GM21423 (cell line): ENCODE results near the gene GREM2.
A peak's percentile ranks its signal among the peaks of the same experiment; 100 is the strongest.

Experiments
- ATAC-seq: cut with Tn5 transposase; IDR thresholded peaks from one replicate; pipeline ENCODE4 v1.9.1; 2021; ENCODE audit warnings: mild to moderate bottlenecking, moderate library complexity; ENCODE audit not compliant: unreplicated experiment

GREM2 gene

DNA sequence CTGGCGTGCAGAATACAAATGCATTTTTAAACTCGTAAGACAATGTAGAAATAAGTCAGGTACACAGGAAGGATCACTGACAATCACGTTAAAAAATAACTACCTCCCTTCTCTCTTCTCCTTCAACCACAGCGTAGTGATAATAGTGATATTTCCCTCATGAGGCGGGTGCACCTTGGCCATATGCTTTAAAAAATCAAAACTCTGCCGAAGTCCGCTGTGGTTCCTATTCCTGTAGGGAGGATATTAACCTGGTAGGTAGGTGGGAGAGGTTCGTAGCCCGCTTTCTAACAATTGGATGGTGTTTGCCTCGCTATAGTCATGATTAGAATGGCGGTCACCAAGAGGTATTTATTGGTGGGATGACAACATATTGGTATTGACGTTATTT lies 732 bp downstream of the GREM2 start:
- no peak for ATAC-seq

DNA sequence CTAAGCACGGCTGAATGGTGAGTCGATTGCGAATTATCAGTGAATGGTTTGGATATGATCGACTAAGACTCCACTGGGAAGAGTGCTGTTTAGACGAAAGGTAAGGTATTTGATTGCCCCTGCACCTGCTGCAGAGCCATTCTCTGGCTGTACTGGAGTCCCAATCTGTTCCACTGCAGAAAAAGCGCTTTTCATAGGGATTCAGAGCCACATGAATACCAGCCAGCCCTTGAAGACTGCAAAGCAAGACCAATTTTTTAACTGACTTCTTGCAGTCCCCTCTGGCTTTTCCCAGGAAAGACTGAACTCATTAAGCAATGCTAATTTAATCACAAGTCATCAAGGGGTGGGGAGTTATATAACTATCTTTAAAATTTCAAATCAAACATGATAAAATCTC lies 1.3 kb downstream of the GREM2 start:
- ATAC-seq: no peak

GRCh38 chr1:240609527-240610060 lies 2.4 kb downstream of the GREM2 start:
- no peak for ATAC-seq

DNA sequence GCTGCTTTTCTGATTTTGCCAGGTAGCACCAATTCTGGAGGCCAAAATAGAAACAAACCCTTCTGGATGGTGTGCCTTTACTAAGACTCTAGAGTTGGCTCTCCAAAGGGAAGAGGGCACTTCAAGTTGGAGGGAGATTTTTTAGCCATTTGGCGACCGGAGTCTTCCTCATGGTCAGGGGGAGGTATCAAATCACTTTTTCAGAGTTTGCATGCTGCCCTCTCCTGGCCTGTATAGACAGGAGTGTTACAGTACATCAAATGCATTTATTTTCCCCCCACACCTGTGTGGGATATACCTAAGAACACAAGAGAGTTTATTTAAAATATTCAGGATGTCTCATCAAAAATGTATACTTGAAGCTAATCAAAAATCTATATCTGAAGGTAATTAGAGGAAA lies 3.2 kb downstream of the GREM2 start:
- ATAC-seq: no peak

- ATAC-seq: no peak
Observed at GRCh38 chr1:240607006-240607405, 4.9 kb downstream of the GREM2 start.

GRCh38 chr1:240602189-240602588 lies 9.8 kb downstream of the GREM2 start:
- no peak for ATAC-seq

- no peak for ATAC-seq
Observed at GRCh38 chr1:240599830-240600229, 12.1 kb downstream of the GREM2 start.

GRCh38 chr1:240599299-240599698 lies 12.7 kb downstream of the GREM2 start:
- ATAC-seq: no peak

DNA sequence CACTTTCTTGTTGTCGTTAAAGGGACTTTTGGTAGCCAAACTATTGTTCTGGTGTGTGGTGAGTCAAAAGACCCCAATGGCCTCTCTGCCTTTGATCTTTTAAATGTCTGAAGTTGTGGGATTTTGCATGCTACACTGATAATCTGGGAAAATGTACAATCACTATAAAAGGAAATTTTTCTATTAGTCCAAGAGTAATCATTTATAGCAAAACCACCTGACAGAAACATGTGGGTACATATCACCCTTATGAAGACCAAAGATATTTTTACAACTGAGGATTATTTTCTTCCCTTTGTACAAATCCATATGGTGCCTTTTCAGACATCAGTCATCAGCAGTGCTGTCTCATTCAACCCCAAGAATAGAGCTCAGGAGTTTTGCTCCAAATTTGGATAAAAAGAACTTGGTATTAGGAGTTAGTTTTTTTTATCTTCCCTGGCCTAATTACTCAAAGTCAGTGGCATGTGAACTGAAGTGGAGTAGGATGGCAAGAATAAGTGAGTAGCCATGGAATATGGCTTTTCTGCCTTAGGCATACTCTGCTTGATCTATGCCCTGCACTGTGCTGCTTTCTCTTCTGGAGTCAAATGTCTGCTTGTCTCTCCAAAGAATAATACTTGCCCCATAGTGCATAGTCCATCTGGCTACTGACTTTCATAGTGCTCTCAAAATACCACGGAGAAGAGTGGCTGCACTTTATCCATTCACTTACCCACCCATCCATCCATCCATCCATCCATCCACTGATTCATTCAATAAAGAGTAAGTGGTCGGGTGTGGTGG lies 13.5 kb downstream of the GREM2 start:
- ATAC-seq: no peak

- ATAC-seq: no peak
Observed at GRCh38 chr1:240597153-240597745, 14.7 kb downstream of the GREM2 start.

- ATAC-seq: no peak
Observed at GRCh38 chr1:240595476-240595875, 16.5 kb downstream of the GREM2 start.

DNA sequence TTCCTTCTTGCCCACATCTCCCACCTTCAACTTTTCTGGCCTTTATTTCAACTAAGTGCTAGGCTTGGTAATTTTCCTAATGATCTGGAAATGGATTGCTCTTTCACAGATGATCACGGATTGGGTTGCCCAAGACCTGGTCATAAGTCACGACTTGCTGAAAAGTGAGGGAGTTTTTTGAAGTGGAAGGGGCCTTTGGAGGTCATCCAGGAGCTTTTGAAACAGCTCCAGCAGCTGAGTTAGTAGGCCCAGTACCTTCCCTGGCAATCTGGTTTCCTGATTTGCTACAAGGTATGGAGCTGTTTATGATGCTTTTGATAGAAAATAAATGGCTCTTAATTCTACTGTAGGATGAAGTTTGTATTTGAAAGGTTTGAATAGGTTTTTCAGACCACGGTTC lies 20.4 kb downstream of the GREM2 start:
- no peak for ATAC-seq

DNA sequence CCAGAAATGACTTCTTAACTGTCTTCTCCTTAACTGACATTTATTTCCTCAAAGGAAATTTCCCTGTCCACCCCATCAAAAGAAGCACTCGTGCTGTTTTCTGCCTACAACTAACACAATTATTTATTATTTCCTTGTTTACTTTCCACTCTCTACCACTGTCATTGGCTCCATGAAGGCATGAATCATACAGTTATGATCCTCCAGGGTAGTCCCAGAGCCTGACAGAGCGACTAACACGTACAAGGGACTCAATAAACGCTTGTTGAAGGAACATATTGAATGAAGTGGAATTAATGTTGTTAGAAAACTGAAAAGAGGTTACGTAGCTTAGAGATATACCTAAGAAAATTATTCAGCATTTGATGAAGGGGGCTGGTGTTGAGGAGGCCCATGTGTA lies 20.9 kb downstream of the GREM2 start:
- no peak for ATAC-seq

DNA sequence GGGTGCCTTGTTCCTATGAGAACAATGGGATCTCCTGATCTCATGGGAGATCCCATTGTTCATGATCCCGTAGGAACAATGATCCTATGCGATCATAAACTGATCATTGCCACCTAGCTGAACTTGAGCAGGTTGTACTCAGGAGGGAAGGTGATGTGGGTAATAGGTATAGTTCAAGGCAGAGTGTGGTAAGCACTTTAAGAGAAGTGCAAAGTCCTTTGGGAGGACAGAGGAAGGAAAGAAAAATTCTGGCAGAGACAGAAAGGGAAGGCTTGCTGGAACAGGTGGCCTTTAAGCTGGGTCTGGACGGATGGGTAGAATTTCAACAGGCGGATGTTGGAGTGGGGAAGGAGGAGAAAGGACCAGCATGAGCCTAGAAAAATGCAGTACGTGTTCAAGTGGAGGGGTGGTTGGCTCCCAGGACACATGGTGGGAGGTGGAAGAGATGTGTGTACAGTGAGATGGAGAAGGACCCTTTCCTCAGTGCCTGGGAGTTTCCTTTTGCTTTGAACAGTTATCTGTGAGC lies 22.3 kb downstream of the GREM2 start:
- no peak for ATAC-seq

DNA sequence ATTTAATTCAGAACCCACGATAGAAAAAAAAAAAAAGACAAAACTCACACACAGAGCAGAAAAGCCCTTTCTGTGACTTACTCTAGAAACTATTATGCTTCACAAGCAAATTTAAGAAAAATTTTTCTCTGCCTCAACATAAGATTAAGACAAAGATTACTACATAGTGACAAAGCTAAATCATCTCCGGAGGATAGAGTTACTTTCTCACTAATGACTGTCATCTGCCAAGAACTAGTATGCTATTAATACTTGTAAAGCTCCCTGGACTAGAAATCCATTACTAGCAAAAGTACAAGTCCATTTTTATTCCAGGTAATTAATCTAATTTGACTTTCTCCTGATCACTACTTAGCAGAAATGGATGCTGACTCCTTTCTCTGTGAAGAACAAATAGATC lies 25.9 kb downstream of the GREM2 start:
- ATAC-seq: no peak

DNA sequence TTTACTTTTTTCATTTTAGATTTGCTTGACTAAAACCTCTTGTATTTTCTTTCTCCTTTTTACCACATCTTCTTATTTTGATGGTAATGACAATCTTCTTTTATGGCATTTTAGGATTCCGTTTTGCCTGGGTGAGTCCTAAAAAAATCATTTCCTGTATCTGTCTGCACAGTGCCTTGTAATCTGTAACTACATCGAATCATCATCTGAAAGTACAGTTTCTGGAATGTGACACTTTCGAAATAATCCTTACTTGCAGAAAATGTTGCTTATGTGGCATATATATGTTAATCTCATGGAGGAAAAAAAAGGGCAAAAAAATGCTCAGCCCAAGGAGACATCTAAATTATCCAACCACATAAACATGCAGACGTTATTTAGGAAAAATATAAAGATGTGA lies 29.0 kb downstream of the GREM2 start:
- ATAC-seq: no peak

DNA sequence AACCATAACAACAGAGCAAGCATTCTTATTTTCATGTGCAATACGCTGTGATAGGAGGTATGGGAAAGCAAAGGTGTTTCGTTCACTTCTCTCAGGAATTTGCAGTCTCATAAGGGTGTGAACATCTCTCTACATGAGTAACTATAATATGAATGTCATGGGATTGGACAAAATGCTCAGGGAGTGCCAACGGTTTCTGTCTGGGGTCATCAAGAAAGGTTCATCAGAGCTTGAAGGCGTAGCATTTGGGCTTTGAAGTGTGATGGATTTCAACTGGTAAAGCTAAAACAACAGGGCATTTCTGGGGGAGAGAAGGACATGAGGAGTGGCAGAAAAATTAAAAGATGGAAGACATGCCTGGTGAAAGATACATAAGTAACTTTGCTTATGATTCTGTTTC lies 32.4 kb downstream of the GREM2 start:
- no peak for ATAC-seq

DNA sequence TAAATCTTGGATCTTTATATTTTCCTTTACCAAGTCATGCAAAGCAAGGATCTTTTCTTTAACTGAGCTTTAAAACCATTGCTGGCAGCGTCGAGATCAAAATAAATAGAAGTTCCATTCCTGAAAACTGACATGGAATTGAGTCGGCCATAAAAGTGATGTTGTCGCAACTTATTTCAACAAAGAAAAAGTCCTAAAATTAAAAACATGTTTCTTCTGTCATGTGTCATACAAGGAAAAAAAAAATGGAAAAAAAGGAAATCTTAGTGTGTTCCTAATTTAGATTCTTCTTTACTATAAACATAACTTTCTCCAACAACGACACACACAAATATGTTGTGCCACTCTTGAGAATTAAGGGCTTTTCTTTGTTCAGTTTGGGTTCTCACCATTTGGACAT lies 34.9 kb downstream of the GREM2 start:
- no peak for ATAC-seq

DNA sequence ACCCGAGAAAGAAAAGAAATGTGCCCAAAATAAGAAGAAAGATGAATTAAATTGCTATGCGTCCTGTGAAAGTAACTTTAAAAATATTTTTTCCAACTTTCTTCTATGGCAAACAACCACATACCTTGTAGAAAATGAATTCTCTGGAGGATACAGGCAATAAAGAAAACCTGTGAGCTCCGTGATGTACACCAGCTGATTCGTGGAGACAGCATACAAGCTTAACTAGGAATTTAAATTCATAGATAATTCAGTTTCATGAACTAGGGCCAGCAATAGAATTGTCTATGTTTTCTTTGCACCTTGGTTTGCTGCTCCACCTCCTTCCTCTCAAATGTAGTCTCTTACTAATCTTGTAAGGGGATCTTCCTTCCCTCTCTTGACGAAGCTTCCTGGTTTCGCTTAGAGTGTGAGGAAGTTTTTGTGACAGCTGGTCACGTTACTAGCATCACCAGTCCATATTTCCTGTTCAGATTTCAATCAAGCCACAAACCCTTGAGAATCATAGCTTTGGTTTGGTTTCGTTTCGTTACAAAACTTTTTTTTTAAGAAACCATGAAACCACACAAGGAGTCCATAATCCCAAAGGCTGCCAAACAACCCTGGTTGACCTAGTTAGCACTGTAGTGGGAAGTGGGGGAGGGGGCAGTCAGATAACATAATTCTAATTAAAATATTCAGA lies 35.8 kb downstream of the GREM2 start:
- peak; percentile 59 for ATAC-seq

GRCh38 chr1:240572328-240572727 lies 39.6 kb downstream of the GREM2 start:
- ATAC-seq: no peak

DNA sequence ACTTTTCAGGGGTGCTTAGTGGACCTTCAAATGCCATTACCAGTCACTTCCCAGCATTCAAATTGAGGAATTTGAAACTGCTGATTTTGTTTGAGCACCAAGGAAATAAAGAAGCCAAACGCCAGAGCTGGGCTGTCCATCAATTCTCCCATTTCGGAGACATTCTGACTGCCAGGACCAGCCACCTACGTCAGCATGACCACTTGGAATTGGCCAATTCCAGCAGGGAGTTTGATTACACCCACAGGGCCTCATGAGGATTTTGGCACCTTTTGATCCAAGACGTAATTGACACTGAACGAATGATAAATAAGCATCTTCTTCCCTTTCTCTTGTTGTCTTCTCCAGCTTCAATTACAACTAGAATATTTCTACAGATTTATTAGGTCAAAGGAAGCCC lies 40.2 kb downstream of the GREM2 start:
- ATAC-seq: no peak

- ATAC-seq: no peak
Observed at GRCh38 chr1:240567066-240567465, 44.9 kb downstream of the GREM2 start.
